HL-60 (cell line): Measurements from ENCODE around the gene DHRSX.

Source experiments
- TF ChIP-seq, protein P1 (sequence below): IDR thresholded peaks from one replicate; pipeline ENCODE4 v1.5.1; 2011; ENCODE audit warnings: low read length, control low read depth, inconsistent platforms; ENCODE audit not compliant: insufficient read depth
- TF ChIP-seq, protein P2 (sequence below): IDR thresholded peaks from 2 replicates; pipeline ENCODE4 v1.6.1; 2012; ENCODE audit warnings: low read depth; ENCODE audit not compliant: insufficient replicate concordance

DNA sequence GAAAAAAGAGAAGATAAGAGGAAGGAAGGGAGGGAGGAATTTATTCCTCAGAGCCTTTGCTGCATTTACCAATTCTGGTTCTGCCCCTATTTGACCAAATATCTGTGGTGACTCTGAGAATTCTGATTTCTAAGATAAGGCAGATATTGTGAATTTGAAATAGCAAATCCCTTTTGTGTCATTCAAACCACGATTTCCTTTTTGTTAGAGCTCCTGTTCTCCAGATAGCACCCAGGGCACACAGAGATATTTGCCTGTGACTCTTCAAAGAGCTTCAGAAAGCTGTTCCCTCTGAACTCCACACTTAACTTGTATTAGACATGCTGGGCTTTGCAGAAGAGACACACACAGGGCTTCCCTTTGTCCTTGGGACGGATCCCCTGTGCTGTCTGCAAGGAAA, 272.2 kb downstream of the DHRSX start:
- TF ChIP-seq, protein P1, sequence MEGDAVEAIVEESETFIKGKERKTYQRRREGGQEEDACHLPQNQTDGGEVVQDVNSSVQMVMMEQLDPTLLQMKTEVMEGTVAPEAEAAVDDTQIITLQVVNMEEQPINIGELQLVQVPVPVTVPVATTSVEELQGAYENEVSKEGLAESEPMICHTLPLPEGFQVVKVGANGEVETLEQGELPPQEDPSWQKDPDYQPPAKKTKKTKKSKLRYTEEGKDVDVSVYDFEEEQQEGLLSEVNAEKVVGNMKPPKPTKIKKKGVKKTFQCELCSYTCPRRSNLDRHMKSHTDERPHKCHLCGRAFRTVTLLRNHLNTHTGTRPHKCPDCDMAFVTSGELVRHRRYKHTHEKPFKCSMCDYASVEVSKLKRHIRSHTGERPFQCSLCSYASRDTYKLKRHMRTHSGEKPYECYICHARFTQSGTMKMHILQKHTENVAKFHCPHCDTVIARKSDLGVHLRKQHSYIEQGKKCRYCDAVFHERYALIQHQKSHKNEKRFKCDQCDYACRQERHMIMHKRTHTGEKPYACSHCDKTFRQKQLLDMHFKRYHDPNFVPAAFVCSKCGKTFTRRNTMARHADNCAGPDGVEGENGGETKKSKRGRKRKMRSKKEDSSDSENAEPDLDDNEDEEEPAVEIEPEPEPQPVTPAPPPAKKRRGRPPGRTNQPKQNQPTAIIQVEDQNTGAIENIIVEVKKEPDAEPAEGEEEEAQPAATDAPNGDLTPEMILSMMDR, result no peak
- TF ChIP-seq, protein P2, sequence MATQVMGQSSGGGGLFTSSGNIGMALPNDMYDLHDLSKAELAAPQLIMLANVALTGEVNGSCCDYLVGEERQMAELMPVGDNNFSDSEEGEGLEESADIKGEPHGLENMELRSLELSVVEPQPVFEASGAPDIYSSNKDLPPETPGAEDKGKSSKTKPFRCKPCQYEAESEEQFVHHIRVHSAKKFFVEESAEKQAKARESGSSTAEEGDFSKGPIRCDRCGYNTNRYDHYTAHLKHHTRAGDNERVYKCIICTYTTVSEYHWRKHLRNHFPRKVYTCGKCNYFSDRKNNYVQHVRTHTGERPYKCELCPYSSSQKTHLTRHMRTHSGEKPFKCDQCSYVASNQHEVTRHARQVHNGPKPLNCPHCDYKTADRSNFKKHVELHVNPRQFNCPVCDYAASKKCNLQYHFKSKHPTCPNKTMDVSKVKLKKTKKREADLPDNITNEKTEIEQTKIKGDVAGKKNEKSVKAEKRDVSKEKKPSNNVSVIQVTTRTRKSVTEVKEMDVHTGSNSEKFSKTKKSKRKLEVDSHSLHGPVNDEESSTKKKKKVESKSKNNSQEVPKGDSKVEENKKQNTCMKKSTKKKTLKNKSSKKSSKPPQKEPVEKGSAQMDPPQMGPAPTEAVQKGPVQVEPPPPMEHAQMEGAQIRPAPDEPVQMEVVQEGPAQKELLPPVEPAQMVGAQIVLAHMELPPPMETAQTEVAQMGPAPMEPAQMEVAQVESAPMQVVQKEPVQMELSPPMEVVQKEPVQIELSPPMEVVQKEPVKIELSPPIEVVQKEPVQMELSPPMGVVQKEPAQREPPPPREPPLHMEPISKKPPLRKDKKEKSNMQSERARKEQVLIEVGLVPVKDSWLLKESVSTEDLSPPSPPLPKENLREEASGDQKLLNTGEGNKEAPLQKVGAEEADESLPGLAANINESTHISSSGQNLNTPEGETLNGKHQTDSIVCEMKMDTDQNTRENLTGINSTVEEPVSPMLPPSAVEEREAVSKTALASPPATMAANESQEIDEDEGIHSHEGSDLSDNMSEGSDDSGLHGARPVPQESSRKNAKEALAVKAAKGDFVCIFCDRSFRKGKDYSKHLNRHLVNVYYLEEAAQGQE, result no peak
